Fibroblast of skin of back (primary cell): ENCODE measurements around the gene HLA-G.
"Not testable (repeated sequence)": the region's sequence is repeated elsewhere in the genome, so short reads cannot be mapped to it uniquely, and the experiment has no call there.

Experiments
- DNase-seq: peaks from one replicate; pipeline ENCODE4 v3.0.0-alpha.2; 2013

HLA-G gene

DNA sequence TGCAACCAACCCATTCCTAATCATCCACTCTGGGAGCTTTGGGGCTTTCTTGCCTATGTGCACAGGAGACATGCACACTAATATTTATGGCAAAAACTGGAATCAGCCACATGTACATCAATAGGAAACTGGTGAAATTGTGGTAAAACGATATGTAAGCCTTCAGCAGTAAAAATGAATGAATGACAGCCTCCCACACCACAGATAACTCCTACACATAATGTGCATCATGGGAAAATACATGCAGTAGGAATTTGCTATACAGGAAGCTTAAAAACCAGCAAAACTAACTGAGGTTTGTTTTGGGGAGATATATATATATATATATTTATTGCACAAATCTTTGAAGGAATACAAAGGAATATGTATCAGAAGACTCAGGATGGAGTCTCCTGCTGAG is 47.6 kb downstream of the HLA-G start:
- DNase-seq, result no peak

DNA sequence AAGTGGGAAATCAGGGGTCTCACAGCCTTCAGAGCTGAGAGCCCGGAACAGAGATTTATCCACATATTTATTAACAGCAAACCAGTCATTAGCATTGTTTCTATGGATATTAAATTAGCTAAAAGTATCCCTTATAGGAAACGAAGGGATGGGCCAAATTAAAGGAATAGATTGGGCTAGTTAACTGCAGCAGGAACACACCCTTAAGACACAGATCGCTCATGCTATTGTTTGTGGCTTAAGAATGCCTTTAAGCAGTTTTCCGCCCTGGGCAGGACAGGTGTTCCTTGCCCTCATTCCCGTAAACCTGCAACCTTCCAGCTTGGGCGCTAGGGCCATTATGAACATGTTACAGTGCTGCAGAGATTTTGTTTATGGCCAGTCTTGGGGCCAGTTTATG is 48.1 kb downstream of the HLA-G start:
- DNase-seq, result not testable (repeated sequence)
